HG03342 (cell line): ENCODE results near the gene PDSS2.
"Not testable (repeated sequence)": the region's sequence is repeated elsewhere in the genome, so short reads cannot be mapped to it uniquely, and the experiment has no call there.

Source experiments
- ATAC-seq: cut with Tn5 transposase; IDR thresholded peaks from one replicate; pipeline ENCODE4 v1.9.1; 2021; ENCODE audit warnings: mild to moderate bottlenecking, moderate library complexity; ENCODE audit not compliant: unreplicated experiment

PDSS2 gene

DNA sequence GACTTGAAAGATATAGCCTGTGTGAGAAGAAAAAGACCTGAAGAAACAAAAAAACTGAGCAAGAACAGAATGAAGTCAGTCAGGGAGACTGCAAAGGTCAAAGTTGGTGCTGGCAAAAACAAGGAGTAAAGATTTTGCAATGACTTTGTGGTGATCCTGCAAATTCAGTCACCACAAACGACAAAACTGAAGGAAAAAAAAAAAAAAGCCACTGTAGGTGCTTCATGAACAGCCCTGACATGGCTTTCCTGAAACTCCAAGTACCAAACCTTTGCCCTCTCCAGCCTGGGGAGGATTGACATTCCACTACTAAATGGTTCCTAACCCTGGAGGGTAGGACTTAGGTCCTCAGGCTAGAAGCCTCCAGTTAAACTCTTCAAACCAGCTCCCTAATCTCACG, 229.3 kb downstream of the PDSS2 start:
- no peak for ATAC-seq

DNA sequence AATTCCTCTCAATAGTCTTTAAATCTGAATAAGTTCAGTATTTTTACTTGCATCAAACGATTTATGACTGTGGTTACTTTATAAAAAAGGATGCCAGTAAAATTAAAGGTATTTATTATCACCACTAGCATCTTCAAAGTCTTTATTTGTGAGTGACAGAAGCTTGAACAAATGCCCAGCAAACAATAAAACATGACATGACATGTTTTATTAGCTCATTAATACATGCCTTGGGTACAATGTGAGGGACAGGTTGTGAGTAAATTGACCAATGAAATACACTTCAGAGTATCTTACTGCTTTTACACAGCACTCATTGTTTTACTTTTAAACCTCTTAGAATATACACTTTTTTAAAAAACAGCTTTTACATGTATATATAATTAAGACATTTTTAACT, 230.6 kb downstream of the PDSS2 start:
- no peak for ATAC-seq

DNA sequence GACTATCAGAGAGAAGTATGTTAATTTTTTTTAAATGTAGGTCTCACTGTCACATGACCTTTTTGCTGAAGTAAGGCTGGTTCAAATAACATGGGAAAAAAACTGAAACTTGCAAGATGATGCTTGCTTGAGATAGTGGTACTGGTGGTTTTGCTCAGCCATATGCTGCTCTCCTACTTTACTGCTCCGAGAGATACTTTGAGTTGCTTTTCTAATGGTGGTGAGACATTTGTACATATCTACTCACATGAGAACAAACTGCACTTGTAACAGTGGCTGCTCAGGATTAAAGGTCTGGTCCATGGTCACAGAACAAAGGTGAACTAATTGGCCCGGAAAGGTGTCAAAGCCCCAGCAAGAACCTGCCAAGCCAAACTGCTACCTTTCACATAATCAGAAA, 237.8 kb downstream of the PDSS2 start:
- ATAC-seq, result no peak

DNA sequence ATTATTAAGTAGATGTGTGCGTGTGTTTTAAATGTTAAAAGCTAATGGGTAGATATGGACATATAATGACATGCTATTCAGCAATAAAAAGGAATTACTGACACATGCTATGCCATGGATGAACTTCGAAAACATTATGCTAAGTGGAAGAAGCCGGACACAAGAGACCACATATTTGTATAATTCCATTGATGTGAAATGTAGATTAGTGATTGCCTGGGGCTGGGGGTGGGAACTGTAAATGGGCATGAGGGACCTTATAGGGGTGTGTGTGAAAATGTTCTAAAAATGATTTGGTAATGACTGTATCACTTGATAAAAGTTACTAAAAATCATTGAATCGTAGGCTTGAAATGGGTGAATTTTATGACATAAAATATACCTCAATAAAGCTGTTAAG, 239.5 kb downstream of the PDSS2 start:
- no peak for ATAC-seq

DNA sequence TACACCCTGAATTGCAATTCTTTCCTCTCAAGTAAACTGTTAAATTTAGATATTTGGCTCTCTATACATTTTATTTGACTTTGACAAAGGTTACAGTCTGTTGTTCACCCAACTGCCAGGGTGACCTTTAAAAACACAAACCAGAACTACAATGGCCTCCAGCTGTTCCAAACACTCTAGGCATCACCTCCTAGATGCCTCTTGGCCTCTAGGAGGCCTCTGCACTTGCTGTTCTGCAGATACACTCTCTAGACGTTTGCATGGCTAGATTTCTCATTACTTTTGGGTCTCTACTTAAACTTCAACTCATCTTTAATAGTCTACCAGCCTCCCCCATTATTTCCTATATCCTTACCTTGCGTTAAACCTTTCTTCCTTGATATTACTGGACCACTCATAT, 241.2 kb downstream of the PDSS2 start:
- ATAC-seq, result no peak

DNA sequence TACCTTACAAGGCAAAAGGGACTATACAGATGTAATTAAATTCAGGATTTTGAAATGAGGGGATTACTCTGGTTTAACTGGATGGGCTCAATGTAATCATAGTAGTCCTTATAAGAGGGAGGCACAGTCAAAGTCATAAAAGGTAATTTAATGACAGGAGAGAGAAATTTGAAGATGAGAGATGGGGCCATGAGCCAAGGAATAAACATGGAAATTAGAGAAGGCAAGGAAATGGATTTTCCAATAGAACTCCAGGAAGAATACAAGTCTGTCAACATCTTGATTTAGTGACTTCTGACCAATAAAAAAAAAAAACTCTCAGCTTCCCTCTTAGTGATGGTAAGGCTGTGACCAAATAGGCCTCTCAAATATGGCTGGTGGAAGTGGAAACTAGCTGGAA, 242.1 kb downstream of the PDSS2 start:
- no peak for ATAC-seq

DNA sequence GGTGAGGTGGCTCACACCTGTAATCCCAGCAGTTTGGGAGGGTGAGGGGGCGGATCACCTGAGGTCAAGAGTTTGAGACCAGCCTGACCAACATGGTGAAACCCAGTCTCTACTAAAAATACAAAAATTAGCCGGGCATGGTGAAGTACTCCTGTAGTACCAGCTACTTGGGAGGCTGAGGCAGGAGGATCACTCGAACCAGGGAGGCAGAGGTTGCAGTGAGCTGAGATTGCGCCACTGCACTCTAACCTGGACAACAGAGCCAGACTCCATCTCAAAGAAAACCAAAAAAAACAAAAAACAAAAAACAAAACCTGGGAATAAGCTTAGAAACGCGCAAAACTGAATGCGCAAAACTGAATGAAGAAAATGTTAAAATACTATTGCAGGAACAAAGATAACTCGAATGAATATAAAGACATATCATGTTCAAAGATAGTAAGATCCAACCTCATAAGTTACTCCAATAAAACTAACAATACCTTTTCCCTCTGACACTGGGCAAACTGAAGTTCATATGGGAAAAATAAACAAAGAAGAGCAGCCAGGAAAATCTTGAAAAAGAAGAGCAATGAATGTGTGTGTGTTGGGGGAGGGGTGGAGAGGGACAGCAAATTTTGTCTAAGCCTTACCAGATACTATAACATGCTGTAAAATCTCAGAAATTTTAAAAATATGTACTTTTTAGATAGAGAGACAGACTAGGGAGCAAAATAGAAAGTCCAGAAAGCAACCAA, 243.0 kb downstream of the PDSS2 start:
- no peak for ATAC-seq

DNA sequence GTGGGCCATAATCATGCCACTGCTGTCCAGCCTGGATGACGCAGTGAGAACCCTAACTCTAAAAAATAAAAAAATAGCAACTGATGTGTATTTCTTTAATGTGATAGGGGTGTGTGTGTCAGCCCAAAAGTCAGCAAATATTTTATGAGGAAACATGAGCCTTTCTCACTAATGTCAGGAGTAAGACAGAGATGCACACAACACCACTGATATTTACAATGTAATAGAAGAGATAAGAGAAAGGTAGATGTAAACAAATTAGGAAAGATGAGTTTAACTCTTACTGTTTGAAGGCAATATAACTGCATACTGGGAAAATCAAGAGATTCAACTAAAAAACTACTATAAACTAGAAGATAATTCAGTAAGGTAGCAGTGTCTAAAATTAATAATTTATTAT, 244.0 kb downstream of the PDSS2 start:
- ATAC-seq, result no peak

DNA sequence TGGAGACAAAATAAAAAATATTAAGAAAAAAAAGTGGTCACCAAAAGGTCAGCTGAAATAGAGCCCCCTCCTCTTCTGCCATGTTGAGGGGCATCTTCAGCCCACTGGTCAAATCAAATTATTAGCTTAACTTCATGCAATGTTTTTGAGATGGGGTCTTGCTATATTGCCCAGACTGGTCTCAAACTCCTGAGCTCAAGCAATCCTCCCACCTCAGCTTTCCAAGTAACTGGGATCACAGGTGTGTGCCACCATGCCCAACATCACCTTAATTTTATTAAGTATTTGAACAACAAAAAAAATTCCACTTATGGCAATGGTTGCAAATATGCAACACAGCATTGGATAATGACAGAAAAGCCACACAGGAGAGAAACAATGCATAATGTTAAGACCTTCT, 244.7 kb downstream of the PDSS2 start:
- ATAC-seq, result no peak

DNA sequence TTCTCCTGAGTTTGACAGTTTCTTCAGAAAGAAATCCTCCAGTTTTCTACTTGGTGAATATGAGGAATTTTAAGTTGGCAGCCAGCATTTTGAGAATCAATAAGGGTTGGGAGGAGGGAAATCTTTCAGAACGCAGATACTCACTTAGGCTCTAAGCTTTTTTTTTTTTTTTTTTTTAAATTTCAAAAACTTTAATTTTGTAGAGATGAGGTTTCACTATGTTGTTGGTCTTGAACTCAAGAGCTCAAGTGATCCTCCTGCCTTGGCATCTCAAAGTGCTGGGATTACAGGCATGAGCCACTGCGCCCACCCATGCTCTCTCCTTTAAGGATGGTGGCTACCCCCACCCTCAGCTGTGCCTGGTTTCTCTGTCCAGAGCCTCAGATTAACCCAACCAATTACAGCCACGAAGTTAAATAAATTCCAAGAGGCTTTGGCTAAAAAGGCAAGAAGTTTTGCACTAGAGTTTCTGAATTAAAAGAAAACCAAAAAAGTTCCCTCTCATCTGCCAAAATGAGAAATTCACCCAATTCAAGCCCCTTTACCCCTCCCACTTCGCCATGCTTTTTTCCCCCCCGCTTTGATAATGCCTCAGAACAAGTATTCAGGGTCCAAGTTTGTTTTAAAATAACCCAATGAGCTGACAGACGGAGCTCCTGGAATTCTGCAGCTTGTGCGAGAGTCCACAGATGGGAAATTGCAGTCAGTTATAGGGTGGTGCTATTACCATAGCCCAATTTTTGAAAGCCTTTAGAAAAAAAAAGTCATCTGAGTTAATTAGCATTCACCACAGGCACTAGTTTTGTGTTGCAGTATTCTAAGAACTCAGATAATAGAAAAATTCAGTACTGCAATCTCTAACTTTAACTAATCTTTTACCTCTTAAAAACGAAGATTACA, 249.7 kb downstream of the PDSS2 start:
- ATAC-seq, result no peak

DNA sequence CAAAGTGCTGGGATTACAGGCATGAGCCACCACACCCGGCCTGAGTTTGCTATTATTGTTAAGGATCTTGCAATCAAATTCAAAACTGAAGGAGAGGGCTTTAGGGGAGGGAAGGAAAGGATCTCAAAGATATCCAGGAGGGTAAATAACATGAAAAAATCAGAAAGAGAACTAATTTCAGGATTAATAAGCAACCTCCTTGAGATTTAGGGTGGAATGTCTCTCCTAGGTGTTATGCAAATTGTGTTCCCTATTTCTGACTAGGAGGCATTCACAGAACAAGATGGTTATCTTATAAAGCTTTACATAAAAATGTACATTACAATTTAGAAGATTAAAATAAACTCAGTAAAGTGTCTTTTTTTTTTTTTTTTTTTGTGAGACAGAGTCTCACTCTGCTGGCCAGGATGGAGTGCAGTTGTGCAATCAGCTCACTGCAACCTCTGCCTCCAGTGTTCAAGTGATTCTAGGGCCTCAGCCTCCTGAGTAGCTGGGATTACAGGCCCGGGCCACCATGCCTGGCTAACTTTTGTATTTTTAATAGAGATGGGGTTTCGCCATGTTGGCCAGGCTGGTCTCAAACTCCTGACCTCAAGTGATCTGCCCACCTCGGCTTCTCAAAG, 252.0 kb downstream of the PDSS2 start:
- ATAC-seq, result no peak

DNA sequence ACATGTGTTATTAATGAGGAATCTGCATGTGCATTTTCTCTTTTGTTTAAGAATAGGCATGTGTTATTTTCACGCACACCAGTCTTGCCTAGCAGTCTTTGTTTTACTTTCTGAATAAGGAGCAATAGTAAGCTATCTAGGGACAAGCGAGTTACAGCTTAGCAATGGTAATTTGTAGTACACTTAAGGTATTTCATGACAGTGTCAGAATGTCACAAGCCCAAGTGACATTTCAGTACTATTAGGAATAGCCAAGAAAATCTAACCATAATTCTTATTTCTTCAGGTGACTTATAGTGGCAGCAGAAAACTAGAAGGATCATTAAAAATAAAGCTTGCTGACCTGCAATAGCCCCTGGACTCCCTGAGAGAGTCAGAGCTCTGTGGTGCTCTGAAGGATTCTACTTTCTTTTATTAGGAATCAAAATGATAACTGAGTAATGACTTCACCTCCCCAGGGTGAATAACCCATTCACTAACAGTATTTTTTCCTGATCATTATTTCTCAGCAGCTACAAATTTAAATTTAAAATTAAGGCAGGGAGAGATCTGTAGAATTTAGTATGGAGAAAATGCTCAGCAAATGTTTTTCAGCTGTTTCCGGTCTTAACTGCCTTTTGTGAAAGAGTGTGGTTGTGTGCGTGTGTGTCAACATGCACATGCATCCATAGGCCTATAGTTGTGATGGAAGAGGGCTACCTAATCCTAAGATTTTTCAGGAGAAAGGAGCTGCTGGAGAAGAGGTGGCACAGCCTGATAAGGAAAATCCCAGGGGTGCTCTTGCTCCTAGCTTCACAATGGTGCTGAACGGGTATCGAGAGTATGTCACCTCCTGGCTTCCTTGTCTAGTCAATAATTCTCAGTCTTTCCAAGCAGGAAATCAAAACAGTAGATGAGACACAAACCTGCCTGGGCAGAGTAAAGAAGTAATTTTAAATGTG, 254.0 kb downstream of the PDSS2 start:
- no peak for ATAC-seq

DNA sequence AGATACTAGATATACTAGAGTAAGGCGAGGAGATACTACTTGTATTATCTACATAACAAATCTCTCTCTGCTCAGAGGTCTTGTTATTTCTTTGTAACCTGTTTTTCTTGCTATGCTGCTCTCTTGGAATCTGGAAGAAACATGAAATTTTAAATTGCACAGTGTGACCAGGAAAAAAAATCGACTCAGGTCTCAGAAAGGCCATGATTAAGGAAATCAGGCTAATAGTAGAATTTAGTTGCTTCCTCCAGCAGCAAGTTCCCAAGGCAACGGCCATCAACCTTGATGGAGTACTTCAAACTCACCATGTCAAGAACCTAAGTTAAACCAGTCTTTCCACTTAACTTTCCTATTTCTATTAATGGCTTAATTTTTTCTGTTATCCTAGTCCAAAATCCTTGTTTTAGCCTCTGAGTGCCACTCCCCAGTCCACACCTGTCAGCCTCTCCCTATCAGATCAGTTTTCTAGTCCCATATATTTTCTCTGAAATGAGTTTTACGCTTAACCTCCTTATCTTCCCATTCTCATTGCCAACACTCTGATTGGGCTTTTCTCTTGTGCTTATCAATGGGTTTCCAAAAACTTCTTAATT, 256.4 kb downstream of the PDSS2 start:
- no peak for ATAC-seq

DNA sequence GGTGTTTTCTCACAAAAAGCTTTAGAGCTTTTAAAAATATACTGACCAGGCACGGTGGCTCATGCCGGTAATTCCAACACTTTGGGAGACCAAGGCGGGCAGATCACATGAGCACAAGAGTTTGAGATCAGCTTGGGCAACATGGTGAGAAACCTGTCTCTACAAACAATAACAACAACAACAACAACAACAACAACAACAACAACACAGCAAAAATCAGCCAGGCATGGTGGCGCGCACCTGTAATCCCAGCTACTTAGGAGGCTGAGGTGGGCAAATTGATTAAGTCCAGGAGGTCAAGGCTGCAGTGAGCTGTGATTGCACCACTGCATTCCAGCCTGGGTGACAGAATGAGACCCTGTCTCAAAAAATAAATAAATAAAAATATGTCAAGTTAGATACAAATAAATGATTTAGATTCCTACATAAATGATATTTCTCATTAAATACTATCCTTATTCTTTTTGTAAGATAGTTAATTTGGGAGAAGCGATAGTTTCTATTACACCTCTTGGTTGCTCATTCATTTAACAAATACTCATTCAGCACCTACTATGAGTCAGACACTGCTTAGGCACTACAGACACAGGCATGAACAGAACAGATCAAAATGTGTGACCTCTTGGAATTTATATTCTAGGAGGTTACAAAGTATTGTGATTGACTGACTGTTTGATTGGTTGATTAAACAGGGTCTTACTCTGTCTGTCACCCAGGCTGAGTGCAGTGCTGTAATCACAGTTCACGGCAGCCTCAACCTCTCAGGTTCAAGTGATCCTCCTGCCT, 260.5 kb downstream of the PDSS2 start:
- no peak for ATAC-seq

DNA sequence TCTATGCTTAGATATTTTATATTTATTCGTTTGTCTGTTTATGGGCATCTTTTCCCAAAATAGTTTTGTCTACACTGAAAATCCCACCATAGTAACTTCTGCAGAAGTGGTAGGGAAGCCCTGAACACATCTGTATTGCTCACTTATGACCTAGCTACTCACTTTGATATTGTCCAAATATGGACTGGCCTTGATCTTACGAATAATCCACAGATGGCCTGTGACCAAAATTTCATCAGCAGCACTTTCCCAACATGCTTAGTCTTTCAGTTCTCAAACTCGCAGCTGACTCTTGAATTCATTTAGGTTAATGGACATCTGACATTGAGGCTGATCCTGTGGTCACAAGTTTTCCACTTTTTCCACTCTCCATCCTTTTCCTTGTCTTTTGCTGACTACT, 263.2 kb downstream of the PDSS2 start:
- no peak for ATAC-seq

DNA sequence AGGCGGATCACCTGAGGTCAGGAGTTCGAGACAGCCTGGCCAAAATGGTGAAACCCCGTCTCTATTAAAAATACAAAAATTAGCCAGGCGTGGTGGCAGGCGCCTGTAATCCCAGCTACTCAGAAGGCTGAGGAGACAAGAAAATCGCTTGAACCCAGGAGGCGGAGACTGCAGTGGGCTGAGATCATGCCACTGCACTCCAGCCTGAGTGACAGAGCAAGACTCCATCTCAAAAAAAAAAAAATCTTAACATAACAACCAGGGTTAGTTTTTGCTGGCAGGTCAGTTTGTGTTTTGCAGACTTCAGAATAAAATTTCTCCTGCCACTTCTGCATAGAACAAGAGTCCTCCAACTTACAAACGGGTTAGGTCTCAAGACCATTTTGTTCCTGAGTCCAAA, 264.6 kb downstream of the PDSS2 start:
- not testable (repeated sequence) for ATAC-seq

DNA sequence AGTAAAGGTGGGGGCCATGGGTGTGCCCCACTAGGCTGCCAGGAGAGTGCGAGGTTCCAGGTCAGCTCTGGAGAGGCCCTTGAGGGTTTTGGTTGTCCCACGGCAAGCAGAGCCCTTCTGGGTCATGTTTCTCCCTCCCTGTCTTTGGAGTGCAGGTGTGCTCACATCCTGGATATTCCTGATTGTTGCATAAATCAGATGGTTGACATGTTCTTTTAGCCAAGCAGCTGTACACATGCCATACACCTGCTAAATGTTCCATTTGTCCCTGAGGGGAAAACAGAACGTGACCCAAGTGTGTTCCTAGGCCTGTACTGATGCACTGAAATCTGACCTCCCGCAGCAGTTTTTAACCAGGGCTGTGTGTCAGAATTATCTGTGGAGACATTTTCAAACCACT, 266.5 kb downstream of the PDSS2 start:
- no peak for ATAC-seq

DNA sequence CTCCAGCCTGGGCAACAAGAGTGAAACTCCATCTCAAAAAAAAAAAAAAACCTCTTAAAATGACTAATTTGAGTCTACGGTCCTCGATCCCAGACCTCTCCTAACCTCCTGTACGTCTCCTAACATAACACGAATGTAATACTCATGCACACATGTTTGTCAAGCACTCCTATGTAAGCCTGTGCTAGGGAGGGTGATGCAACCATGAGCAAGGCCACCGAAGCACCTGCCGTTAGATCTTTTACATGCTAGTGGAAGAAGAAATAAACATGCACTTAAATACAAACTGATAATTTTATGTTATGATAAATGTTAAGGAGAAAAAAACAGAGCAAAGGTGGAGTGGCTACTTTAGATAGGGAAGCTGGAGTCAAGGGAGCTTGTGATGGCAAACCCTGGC, 271.7 kb downstream of the PDSS2 start:
- ATAC-seq, result no peak

DNA sequence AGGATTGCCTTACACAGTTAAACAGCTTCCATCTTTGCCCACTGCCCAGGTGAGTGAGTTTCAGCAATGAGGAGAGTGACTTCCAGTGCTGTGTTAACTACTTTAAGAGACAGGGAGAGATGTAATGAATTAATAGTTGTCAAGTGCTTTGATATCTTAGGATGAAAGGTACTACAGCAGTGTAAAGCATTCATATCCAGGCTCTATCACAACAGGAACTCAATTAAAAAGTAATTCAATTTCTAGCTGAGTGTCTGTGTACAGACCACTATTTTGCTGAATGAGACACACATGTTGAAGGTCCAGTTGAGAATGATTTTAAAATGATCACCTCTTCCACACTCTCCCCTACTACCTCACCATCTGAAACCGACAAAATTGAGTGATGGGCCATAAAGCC, 273.3 kb downstream of the PDSS2 start:
- no peak for ATAC-seq
